HG02970 (cell line): ENCODE measurements around the gene GNAI1.

Source experiments
- ATAC-seq: cut with Tn5 transposase; IDR thresholded peaks from one replicate; pipeline ENCODE4 v1.9.1; 2021; ENCODE audit warnings: mild to moderate bottlenecking, moderate library complexity, moderate number of reproducible peaks; ENCODE audit not compliant: unreplicated experiment, low FRiP score

GNAI1 gene

GRCh38 chr7:80244206-80244916, 109.7 kb downstream of the GNAI1 start:
- no peak for ATAC-seq

GRCh38 chr7:80247144-80247543, 112.5 kb downstream of the GNAI1 start:
- ATAC-seq: no peak

- ATAC-seq: no peak
These were observed 113.3 kb downstream of the GNAI1 start for GRCh38 chr7:80247891-80248290.

- no peak for ATAC-seq
These were observed 114.6 kb downstream of the GNAI1 start for GRCh38 chr7:80249184-80249583.

GRCh38 chr7:80249619-80250295, 115.1 kb downstream of the GNAI1 start:
- no peak for ATAC-seq

- ATAC-seq: no peak
These were observed 118.6 kb downstream of the GNAI1 start for GRCh38 chr7:80253237-80253636.

- no peak for ATAC-seq
These were observed 119.0 kb downstream of the GNAI1 start for GRCh38 chr7:80253653-80254052.

- no peak for ATAC-seq
These were observed 121.0 kb downstream of the GNAI1 start for GRCh38 chr7:80255656-80256055.

GRCh38 chr7:80257756-80258155, 123.1 kb downstream of the GNAI1 start:
- no peak for ATAC-seq

GRCh38 chr7:80260606-80261005, 126.0 kb downstream of the GNAI1 start:
- ATAC-seq: no peak

- ATAC-seq: no peak
These were observed 128.7 kb downstream of the GNAI1 start for GRCh38 chr7:80263333-80263732.

- no peak for ATAC-seq
These were observed 129.2 kb downstream of the GNAI1 start for GRCh38 chr7:80263821-80264220.

- ATAC-seq: no peak
These were observed 130.3 kb downstream of the GNAI1 start for GRCh38 chr7:80264769-80265495.

- ATAC-seq: no peak
These were observed 138.1 kb downstream of the GNAI1 start for GRCh38 chr7:80272560-80273239.

GRCh38 chr7:80273327-80273726, 138.7 kb downstream of the GNAI1 start:
- ATAC-seq: no peak

GRCh38 chr7:80275192-80275605, 140.6 kb downstream of the GNAI1 start:
- ATAC-seq: no peak
